ENCODE data around the gene RAB3D. TPM values are rescaled to one million over a fixed set of nuclear protein-coding genes. Genes with fewer than 3 reads are reported as not detected.

Gene RAB3D
- total and polyA plus RNA-seq, 10 of the 15 experiments (the other 5 are each of a cell fraction or from before 2014, with no cell fraction given), result 1.1 to 15.7 (median 6.2) TPM

- no peak overlapping the region for H3K9ac ChIP-seq (ENCODE audit: control insufficient read depth, insufficient read depth, low read length)
- no peak overlapping the region for H3K4me3 ChIP-seq
- ChIA-PET CTCF (interaction anchor here (0.7 to 5.2 kb wide), 7 partner anchors 49 to 398 kb away, joined by 3 to 51 read pairs (median 3); partner anchors contain the start of genes EPOR and SWSAP1), POLR2A (interaction anchor here (0.6 kb wide), 1 partner anchor 162 kb away, joined by 3 read pairs; no protein-coding TSS in a partner anchor), RAD21 (ENCODE audit: unreplicated experiment) (interaction anchor here (0.6 to 1.7 kb wide), 4 partner anchors 89 to 190 kb away, joined by 3 to 5 read pairs (median 4); no protein-coding TSS in a partner anchor), SMC1A (ENCODE audit: uncharacterized antibody, unreplicated experiment) (interaction anchor here (1.4 to 4.1 kb wide), 2 partner anchors 83 to 89 kb away, joined by 3 to 40 read pairs; partner anchors contain the start of gene SWSAP1)
- H3K79me2 ChIP-seq (ENCODE audit: control insufficient read depth, insufficient read depth, low read length), result no peaks in the 10 kb centered on the region
- DNase-seq (ENCODE audit: low read depth, low spot score) (no peak), ATAC-seq (peak; percentile 56), FAIRE-seq (no peak)
- H3K36me3 ChIP-seq (ENCODE audit: control insufficient read depth in 2 of 2, insufficient read depth in 2 of 2, low read length in 1 of 2), result no peaks in the 10 kb centered on the region
- BruUV-seq (replicated peaks), result no TSS peak
- no peaks in the 10 kb centered on the region for H4K20me1 ChIP-seq (ENCODE audit: control insufficient read depth, insufficient read depth)
- WGBS (ENCODE audit: insufficient coverage, insufficient replicate concordance, low lambda C conversion rate, missing lambda C conversion rate), result 0% methylated on average over 1 of the region's 1 CpG
- intact Hi-C loops (cut with micrococcal nuclease; ENCODE audit: unreplicated experiment), result loop anchor here (2.0 to 5.0 kb wide), 3 partner anchors 89 to 191 kb away; partner anchors contain the start of genes ODAD3 and PRKCSH
- no peak overlapping the region for H3K27ac ChIP-seq (ENCODE audit: control insufficient read depth, insufficient read depth)
- H2AFZ ChIP-seq (ENCODE audit: control insufficient read depth, low read depth, low read length), result no peak overlapping the region; the same call in 1 of the 2 replicates
- no peaks in the 10 kb centered on the region for H3K27me3 ChIP-seq (replicated peaks in 1 of 2; ENCODE audit: control insufficient read depth in 2 of 2, insufficient read depth in 2 of 2, low read length in 1 of 2)
- in situ Hi-C loops (cut with MboI), result loop anchor here (10.0 kb wide), 1 partner anchor 183 kb away; no protein-coding TSS in a partner anchor
- TF ChIP-seq, protein P1, sequence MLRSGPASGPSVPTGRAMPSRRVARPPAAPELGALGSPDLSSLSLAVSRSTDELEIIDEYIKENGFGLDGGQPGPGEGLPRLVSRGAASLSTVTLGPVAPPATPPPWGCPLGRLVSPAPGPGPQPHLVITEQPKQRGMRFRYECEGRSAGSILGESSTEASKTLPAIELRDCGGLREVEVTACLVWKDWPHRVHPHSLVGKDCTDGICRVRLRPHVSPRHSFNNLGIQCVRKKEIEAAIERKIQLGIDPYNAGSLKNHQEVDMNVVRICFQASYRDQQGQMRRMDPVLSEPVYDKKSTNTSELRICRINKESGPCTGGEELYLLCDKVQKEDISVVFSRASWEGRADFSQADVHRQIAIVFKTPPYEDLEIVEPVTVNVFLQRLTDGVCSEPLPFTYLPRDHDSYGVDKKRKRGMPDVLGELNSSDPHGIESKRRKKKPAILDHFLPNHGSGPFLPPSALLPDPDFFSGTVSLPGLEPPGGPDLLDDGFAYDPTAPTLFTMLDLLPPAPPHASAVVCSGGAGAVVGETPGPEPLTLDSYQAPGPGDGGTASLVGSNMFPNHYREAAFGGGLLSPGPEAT (IDR thresholded peaks at IDR 0.05; ENCODE audit: low read depth), result no peak
- TF ChIP-seq MYC (IDR thresholded peaks at IDR 0.05; ENCODE audit: insufficient read depth, insufficient read length, insufficient replicate concordance, low read length, severe bottlenecking), result no peak
- TF ChIP-seq DPF2 (IDR thresholded peaks at IDR 0.05), result 0 out of 2 replicates have a peak, but pooled peaks have one; percentile 4
- no peak for TF ChIP-seq CBX3 (IDR thresholded peaks at IDR 0.05; ENCODE audit: borderline replicate concordance, low read depth)
- TF ChIP-seq TCF3 (IDR thresholded peaks at IDR 0.05; ENCODE audit: borderline replicate concordance, insufficient read depth, low read depth, low read length), result no peak
- TF ChIP-seq BHLHE40 (IDR thresholded peaks at IDR 0.05; ENCODE audit: borderline replicate concordance in 1 of 2, low read depth in 2 of 2, low read length in 1 of 2), result no peak
- TF ChIP-seq ATF7 (IDR thresholded peaks at IDR 0.05; ENCODE audit: low read depth), result peak; percentile 89
- no peak for TF ChIP-seq JUND (IDR thresholded peaks at IDR 0.05; ENCODE audit: low read depth, low read length)
- TF ChIP-seq JUNB (IDR thresholded peaks at IDR 0.05), result no peak
- TF ChIP-seq NR2F1 (conservative IDR thresholded peaks at IDR 0.05), result no peak
- no peak for TF ChIP-seq ASH2L (IDR thresholded peaks at IDR 0.05; ENCODE audit: borderline replicate concordance, low read depth)
- no peaks in the 10 kb centered on the region for H3K9me3 ChIP-seq (replicated peaks; ENCODE audit: control insufficient read depth, insufficient read depth, low read length)
- peaks cover 7% of the 10 kb centered on the region for H3K4me1 ChIP-seq (ENCODE audit: control insufficient read depth, insufficient read depth, low read length)
- H3K4me2 ChIP-seq (ENCODE audit: control insufficient read depth, insufficient read depth), result no peak overlapping the region
These were observed 47.5 kb downstream of the RAB3D start for GRCh38 chr19:11291991-11292390.

All from GM12878 (cell line).